HCT116 (cell line): Measurements from ENCODE around the gene SLCO2A1.

ENCODE experiments used
- EZH2 ChIP-seq: fragments of 200-600 bp; sonication (generic); IDR thresholded peaks from 2 replicates; pipeline ENCODE4 v1.6.1; 2017; ENCODE audit warnings: antibody characterized with exemption, mixed run types
- EZH2phosphoT487 ChIP-seq: fragments of 200-600 bp; IDR thresholded peaks from 2 replicates; pipeline ENCODE4 v1.6.1; 2018; ENCODE audit warnings: antibody characterized with exemption, borderline replicate concordance
- POLR2A ChIP-seq: IDR thresholded peaks from 2 replicates; pipeline ENCODE4 v1.7.0; 2011; ENCODE audit warnings: borderline replicate concordance; ENCODE audit not compliant: insufficient read depth, insufficient read length; ENCODE audit errors: extremely low read depth
- POLR2AphosphoS5 ChIP-seq: IDR thresholded peaks from 2 replicates; pipeline ENCODE4 v1.6.1; 2011; ENCODE audit warnings: mild to moderate bottlenecking, low read depth, low read length, moderate library complexity
- SP1 ChIP-seq: IDR thresholded peaks from 2 replicates; pipeline ENCODE4 v1.6.1; 2012; ENCODE audit warnings: low read depth
- YY1 ChIP-seq: IDR thresholded peaks from 2 replicates; pipeline ENCODE4 v1.6.1; 2011; ENCODE audit warnings: low read length, low read depth, moderate library complexity, mild to moderate bottlenecking; ENCODE audit not compliant: insufficient replicate concordance; ENCODE audit errors: extremely low read depth
- TF ChIP-seq, protein P1 (sequence below), 3 experiments: fragments of 200-600 bp in 1 of 3; sonication (generic) in 1 of 3; IDR thresholded peaks in 2 of 3; conservative IDR thresholded peaks in 1 of 3; 2 replicates each; pipeline ENCODE4 v1.5.1; 2012 to 2017; ENCODE audit warnings: low read depth in 2 of 3, low read length in 2 of 3, antibody characterized with exemption in 1 of 3, borderline replicate concordance in 1 of 3, control low read depth in 1 of 3, mild to moderate bottlenecking in 1 of 3, mixed read lengths in 1 of 3, mixed run types in 1 of 3, moderate library complexity in 1 of 3; ENCODE audit not compliant: insufficient read depth in 1 of 3
- TF ChIP-seq, protein P2 (sequence below): IDR thresholded peaks from 2 replicates; pipeline ENCODE4 v1.6.1; 2011; ENCODE audit warnings: mild to moderate bottlenecking, low read length, moderate library complexity; ENCODE audit not compliant: insufficient replicate concordance; ENCODE audit errors: extremely low read depth
- TF ChIP-seq, protein P3 (sequence below): IDR thresholded peaks from 2 replicates; pipeline ENCODE4 v1.6.1; 2012

DNA sequence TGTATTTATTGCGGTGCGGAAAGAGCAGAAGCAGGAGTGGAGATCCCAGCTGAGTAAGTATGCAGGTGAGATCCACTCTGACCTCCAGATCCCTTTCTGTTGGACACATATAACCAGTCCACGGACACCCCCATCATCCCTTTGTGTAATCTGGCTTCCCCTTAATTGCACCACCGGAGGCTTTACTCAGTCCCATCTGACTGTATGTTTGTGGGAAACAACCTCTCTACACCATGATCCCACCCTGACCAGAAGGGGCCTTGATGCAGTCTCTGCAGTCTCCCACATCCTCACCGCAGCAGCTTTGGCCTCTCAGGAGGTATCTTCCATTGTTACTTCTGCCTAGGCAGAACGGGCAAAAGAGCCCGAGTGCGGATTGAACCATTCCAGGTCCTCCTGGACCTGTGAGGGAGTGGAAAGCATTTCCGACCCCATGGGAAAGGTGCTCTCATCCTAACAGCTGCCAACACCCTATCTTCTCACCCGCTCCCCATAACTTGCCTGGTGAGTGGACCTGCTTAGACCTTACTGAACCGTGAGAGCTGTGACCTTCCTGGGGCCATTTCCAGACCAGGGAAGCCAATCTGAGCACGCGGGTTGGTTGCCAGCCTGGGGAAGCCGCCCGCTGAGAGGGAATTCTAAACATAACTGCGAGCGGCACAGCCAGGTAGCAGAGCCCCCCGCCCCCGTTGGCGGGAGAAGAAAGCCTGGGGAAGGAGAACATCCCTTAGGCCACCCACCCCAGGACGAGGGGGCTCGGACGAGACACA is 1.1 kb downstream of the SLCO2A1 start:
- TF ChIP-seq POLR2A (no peak), EZH2phosphoT487 (no peak), POLR2AphosphoS5 (no peak), SP1 (no peak), EZH2 (no peak), YY1 (no peak)
- TF ChIP-seq, protein P1, sequence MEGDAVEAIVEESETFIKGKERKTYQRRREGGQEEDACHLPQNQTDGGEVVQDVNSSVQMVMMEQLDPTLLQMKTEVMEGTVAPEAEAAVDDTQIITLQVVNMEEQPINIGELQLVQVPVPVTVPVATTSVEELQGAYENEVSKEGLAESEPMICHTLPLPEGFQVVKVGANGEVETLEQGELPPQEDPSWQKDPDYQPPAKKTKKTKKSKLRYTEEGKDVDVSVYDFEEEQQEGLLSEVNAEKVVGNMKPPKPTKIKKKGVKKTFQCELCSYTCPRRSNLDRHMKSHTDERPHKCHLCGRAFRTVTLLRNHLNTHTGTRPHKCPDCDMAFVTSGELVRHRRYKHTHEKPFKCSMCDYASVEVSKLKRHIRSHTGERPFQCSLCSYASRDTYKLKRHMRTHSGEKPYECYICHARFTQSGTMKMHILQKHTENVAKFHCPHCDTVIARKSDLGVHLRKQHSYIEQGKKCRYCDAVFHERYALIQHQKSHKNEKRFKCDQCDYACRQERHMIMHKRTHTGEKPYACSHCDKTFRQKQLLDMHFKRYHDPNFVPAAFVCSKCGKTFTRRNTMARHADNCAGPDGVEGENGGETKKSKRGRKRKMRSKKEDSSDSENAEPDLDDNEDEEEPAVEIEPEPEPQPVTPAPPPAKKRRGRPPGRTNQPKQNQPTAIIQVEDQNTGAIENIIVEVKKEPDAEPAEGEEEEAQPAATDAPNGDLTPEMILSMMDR (IDR thresholded peaks at IDR 0.05 in 2 of 3, conservative IDR thresholded peaks at IDR 0.05 in 1 of 3; ENCODE audit: borderline replicate concordance in 1 of 3, insufficient read depth in 1 of 3, low read depth in 2 of 3, low read length in 2 of 3) = no peak
- TF ChIP-seq, protein P2, sequence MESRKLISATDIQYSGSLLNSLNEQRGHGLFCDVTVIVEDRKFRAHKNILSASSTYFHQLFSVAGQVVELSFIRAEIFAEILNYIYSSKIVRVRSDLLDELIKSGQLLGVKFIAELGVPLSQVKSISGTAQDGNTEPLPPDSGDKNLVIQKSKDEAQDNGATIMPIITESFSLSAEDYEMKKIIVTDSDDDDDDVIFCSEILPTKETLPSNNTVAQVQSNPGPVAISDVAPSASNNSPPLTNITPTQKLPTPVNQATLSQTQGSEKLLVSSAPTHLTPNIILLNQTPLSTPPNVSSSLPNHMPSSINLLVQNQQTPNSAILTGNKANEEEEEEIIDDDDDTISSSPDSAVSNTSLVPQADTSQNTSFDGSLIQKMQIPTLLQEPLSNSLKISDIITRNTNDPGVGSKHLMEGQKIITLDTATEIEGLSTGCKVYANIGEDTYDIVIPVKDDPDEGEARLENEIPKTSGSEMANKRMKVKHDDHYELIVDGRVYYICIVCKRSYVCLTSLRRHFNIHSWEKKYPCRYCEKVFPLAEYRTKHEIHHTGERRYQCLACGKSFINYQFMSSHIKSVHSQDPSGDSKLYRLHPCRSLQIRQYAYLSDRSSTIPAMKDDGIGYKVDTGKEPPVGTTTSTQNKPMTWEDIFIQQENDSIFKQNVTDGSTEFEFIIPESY = no peak
- TF ChIP-seq, protein P3, sequence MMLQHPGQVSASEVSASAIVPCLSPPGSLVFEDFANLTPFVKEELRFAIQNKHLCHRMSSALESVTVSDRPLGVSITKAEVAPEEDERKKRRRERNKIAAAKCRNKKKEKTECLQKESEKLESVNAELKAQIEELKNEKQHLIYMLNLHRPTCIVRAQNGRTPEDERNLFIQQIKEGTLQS = no peak
